Activated naive CD8-positive, alpha-beta T cell (primary cell): ENCODE data around the gene DNAJC5G.

Experiments used
- H3K27ac Mint-ChIP-seq: one replicate; pipeline ENCODE4 v1.8.0; 2021; ENCODE audit warnings: mixed read lengths
- H3K27me3 Mint-ChIP-seq: one replicate; pipeline ENCODE4 v1.8.0; 2021; ENCODE audit warnings: mixed read lengths
- H3K36me3 Mint-ChIP-seq: one replicate; pipeline ENCODE4 v1.8.0; 2021; ENCODE audit warnings: mixed read lengths
- H3K4me1 Mint-ChIP-seq: one replicate; pipeline ENCODE4 v1.8.0; 2021; ENCODE audit warnings: low read depth, mixed read lengths
- H3K4me3 Mint-ChIP-seq: one replicate; pipeline ENCODE4 v1.8.0; 2021; ENCODE audit warnings: mild to moderate bottlenecking, mixed read lengths
- H3K9me3 Mint-ChIP-seq: one replicate; pipeline ENCODE4 v1.8.0; 2021; ENCODE audit warnings: low read depth, mixed read lengths

Gene DNAJC5G

DNA sequence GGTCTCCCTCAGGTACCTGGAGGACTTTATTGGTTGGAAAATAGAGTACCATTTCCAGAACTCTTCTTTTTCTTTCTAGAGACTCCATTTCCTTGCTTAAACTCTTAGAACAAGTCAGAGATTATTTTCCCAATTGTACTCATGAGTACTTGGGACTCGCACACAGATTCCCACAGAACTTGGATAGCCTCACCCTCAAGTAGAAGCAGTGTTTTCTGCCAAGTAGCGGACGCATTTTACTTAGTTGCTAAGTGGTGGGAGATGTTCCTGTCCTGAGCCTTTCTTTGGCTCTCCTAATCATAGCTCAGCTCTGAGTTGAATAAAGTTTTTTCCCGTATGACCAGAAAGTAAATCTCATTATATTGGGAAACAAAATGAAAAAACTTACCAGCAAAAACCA, 29.6 kb upstream of the DNAJC5G start:
- H3K4me3 Mint-ChIP-seq = no peak overlapping the region
- H3K9me3 Mint-ChIP-seq = no peaks in the 10 kb centered on the region
- no peaks in the 10 kb centered on the region for H3K27me3 Mint-ChIP-seq
- no peaks in the 10 kb centered on the region for H3K36me3 Mint-ChIP-seq
- H3K27ac Mint-ChIP-seq = no peak overlapping the region
- H3K4me1 Mint-ChIP-seq = peaks cover 2% of the 10 kb centered on the region

DNA sequence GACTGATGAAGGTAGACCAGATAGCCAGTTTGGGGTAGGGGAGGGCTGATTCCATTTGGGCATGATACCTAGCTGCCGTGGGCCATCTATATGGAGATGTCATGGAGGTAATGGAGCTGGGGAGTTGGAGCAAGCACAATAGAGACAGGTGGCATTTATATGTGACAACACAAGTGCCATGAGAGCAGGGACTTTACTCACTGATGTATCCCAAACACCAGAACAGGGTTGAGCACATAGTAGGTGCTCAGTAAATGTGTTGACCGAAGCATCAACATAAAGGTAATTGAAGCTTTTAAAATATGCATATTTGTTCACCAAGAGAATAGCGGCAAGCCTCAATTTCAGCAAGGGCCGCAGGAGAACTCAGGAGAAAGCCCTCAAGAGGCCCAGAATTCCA, 27.3 kb upstream of the DNAJC5G start:
- Mint-ChIP-seq H3K27me3 (no peaks in the 10 kb centered on the region), H3K9me3 (no peaks in the 10 kb centered on the region), H3K4me3 (no peak overlapping the region), H3K36me3 (no peaks in the 10 kb centered on the region), H3K27ac (no peak overlapping the region), H3K4me1 (no peaks in the 10 kb centered on the region)

DNA sequence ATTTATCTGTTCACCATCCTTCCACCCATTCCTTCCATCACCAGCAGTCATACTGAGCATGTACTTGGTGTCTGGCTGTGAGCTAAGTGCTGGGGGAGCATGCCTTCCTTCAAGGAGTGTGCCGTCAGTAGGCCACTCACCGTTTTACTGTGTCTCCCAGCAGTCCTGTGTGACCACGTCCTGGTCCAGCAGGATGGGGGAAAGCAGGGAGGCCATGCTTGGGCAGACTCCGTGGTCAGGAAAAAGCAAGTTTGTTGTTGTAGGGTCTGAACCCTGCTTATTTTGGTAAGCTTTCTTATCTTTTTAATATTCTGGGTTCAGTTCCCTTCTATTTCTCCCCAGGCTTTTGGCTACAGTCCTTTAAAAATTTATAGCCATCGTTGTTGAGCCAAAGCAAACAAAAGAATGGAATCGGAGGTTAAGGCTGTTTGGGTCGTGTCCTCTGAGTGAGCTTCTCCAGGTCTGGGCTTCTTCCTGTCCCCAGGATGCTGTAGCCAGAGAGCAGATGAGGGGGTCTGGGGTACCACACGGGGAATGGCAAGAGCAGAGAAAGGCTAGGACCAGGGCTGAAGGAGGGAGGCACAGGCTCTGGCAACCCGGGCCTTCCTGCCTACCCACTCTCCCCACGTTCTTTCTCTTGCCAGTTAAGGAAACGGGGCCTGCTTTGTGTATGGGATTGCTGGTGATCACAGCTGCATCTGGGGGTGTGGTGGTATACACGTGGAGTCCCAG, 25.9 kb upstream of the DNAJC5G start:
- Mint-ChIP-seq H3K9me3 (no peaks in the 10 kb centered on the region), H3K27ac (no peak overlapping the region), H3K4me1 (no peaks in the 10 kb centered on the region), H3K4me3 (no peak overlapping the region), H3K36me3 (no peaks in the 10 kb centered on the region), H3K27me3 (no peaks in the 10 kb centered on the region)

DNA sequence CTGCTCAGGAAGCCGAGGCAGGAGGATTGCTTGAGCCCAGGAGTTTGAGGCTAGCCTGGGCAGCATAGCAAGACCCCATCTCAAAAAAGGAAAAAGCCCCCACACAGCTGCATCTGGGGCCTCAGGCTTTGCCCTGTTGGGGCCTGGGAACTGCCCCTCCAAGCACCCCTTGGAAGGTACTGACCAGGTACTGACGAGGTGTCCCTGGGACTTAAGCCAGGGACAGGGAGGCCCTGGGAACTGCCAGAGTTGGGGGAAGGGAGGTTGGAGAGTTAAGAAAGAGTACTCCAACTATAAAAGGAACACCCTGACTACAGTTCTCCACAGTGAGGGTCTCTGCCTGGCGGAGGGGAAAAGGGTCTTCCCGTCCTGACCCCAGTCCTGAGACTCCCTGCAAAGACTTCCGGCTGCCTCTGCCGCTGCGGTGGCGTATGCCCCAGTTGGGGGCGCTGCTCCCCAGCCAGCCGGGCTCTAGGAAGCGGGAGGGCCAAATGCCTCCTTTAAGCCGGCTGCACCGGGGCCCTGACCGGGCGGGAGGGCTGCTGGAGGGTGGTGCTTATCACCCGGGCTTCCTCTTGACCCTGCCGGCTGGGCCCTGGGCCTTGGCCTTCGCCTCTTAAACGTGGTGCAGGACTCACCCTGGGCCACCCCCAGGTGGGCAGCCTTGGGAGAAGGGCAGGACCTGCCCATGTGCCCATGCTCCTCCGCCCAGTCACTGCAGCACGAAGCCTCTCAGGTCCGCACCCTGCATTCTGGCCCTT, 25.2 kb upstream of the DNAJC5G start:
- no peaks in the 10 kb centered on the region for H3K9me3 Mint-ChIP-seq

DNA sequence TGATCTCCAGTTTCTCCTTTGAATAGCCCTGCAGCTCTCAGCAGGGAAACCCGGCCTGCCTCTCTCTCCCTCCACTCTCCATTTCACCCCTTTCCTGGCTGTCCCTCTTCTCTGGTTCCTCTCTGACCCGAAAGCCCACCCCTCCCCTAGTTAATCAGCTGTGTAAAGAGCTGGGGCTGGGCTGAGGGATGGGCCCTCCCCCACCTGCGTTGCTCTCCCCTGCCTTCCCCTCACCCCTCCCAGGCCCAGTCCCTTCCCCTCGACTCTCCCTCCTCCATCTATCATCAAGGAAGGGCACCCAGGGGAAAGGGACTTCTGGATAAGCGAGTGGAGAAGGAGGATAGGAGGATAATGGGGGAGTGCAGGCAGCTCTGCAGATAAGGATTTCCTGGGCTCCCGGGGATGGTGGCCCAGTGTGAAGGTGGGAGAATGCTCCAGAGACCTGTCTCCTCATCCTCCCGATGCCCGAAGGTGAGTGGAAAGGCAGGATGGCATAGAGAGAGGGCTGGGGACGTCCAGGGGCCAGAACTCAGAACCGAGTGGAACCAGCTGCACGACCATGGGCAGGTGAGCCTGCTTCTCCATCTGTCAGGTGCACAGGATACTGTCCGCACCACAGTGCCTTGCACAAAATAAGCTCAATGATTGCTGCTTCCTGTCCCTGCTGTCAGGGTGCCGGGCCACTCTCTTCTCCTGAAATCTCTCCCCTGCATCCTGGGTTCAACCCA, 24.4 kb upstream of the DNAJC5G start:
- H3K9me3 Mint-ChIP-seq = no peaks in the 10 kb centered on the region
- H3K4me1 Mint-ChIP-seq = no peaks in the 10 kb centered on the region
- H3K4me3 Mint-ChIP-seq = no peak overlapping the region
- peaks cover under 1% of the 10 kb centered on the region for H3K27me3 Mint-ChIP-seq
- H3K27ac Mint-ChIP-seq = no peak overlapping the region
- no peaks in the 10 kb centered on the region for H3K36me3 Mint-ChIP-seq

More for the DNA sequence above, 25.2 kb upstream of the DNAJC5G start:
- Mint-ChIP-seq H3K4me3 (no peak overlapping the region), H3K36me3 (no peaks in the 10 kb centered on the region), H3K27ac (no peak overlapping the region), H3K4me1 (no peaks in the 10 kb centered on the region), H3K27me3 (no peaks in the 10 kb centered on the region)

DNA sequence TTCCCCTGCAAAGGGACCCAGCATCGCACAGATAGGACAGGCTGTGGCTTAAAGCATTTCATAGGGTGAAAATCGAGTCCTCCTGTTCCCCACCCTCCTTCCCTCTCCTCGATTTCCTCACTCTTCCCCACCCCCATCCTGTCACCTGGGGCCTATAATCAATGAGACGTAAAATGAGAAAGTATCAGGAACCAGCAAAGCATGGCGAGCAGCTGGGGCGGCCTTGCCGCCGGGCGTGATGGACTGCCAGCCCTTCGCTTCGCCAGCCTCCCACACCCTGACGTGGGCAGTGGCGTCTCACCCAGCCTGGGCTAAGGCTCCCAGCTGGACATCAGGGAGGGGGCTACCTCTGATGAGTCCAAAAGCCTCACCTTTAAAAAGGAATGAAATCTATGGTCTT, 23.5 kb upstream of the DNAJC5G start:
- Mint-ChIP-seq H3K4me1 (no peaks in the 10 kb centered on the region), H3K27ac (no peak overlapping the region), H3K27me3 (peaks cover 7% of the 10 kb centered on the region)

DNA sequence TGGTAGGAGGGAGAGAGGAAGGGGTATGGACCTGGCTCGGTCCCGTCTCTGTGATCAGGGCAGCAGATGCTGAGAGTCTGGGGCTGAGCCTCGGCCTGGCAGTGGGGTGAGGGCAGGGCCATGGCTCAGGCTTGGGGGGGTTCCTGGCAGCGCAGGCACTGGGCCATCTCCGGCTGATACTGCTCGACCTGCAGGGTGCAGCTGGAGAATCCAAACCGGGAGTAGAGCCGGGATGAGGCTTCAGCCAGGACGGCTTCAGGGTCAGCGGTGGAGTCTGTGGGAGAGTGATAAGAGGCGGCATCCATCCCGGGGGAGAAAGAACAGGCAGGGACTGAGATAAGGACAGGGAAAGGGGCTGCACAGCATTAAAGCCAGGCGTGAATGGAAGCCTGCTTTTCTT, 20.0 kb upstream of the DNAJC5G start:
- H3K27me3 Mint-ChIP-seq = peaks cover 22% of the 10 kb centered on the region
- no peaks in the 10 kb centered on the region for H3K36me3 Mint-ChIP-seq
- H3K9me3 Mint-ChIP-seq = no peaks in the 10 kb centered on the region
- H3K27ac Mint-ChIP-seq = no peak overlapping the region
- H3K4me3 Mint-ChIP-seq = no peak overlapping the region
- no peaks in the 10 kb centered on the region for H3K4me1 Mint-ChIP-seq

More for the DNA sequence above, 23.5 kb upstream of the DNAJC5G start:
- H3K9me3 Mint-ChIP-seq = no peaks in the 10 kb centered on the region
- H3K4me3 Mint-ChIP-seq = no peak overlapping the region
- H3K36me3 Mint-ChIP-seq = no peaks in the 10 kb centered on the region

DNA sequence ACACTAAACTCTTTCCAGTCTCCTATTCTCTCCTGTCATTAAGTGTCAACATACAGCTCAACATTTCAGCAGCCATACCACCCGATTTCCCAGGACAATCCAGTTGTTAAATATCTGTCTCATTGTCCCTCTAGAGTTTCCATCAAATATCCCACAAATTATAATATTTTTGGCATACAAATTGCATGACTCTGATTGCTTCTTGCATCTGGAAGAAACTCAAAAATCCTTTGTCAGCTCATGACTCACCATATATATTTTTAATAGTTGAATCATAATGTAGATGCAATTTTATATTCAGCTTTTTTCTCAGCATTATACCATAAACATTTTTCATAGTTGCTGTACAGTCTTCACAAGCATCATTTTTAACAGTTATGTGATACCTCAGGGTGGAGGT, 19.6 kb upstream of the DNAJC5G start:
- Mint-ChIP-seq H3K27me3 (peaks cover 27% of the 10 kb centered on the region), H3K36me3 (no peaks in the 10 kb centered on the region), H3K27ac (no peak overlapping the region), H3K4me3 (no peak overlapping the region), H3K4me1 (peaks cover under 1% of the 10 kb centered on the region), H3K9me3 (no peaks in the 10 kb centered on the region)

DNA sequence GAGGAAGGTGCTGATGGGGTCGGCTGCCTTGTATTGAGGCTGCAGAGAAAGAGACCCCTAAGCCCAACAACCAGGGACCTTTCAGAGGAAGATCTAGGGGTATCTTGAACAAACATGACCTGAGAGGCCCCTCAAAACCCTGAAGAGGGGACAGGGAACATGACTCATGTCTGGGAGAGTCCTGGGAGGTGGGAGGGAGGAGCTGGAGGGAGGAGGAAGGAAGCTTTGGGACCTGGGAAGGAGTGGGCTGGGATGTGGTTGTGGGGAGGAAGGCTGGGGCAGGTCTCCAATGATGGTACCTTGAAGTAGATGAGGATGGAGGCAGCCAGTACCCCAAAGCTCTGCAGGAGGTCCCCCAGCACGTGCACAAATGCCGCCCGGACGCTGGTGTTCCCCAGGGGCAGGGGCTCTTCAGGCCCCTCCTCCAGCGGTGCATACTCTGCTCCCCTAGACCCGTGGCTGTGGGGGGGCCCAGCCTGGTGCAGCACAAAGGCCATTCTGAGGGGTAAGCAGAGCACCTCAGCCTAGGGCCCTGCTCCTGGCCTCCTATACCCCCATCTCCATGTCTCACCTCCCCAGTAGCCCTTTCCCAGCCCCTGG, 18.3 kb upstream of the DNAJC5G start:
- Mint-ChIP-seq H3K9me3 (no peaks in the 10 kb centered on the region), H3K4me1 (peaks cover 11% of the 10 kb centered on the region), H3K36me3 (no peaks in the 10 kb centered on the region), H3K27ac (no peak overlapping the region), H3K27me3 (peaks cover 38% of the 10 kb centered on the region), H3K4me3 (no peak overlapping the region)

DNA sequence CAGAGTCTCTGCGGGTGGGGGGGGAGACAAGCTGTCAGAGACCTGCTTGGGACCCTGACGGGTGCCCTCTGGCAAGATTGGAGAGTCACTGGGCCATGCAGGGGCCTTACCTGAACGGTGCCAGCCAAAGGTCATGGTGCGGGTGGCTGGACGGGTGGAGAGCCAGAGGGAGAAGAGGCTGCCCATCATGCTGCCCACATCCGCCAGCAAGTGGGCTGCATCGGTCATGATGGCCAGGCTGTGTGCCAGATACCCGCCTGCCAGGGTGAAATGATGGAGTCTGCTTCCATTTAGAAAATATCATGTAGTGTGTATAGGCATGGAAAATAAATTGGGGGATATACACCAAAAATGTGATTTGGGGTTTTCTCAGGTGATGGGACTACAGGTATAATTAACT, 17.2 kb upstream of the DNAJC5G start:
- H3K4me3 Mint-ChIP-seq = no peak overlapping the region
- no peaks in the 10 kb centered on the region for H3K36me3 Mint-ChIP-seq
- peaks cover 11% of the 10 kb centered on the region for H3K4me1 Mint-ChIP-seq
- no peaks in the 10 kb centered on the region for H3K9me3 Mint-ChIP-seq
- H3K27ac Mint-ChIP-seq = no peak overlapping the region
- H3K27me3 Mint-ChIP-seq = peaks cover 38% of the 10 kb centered on the region

DNA sequence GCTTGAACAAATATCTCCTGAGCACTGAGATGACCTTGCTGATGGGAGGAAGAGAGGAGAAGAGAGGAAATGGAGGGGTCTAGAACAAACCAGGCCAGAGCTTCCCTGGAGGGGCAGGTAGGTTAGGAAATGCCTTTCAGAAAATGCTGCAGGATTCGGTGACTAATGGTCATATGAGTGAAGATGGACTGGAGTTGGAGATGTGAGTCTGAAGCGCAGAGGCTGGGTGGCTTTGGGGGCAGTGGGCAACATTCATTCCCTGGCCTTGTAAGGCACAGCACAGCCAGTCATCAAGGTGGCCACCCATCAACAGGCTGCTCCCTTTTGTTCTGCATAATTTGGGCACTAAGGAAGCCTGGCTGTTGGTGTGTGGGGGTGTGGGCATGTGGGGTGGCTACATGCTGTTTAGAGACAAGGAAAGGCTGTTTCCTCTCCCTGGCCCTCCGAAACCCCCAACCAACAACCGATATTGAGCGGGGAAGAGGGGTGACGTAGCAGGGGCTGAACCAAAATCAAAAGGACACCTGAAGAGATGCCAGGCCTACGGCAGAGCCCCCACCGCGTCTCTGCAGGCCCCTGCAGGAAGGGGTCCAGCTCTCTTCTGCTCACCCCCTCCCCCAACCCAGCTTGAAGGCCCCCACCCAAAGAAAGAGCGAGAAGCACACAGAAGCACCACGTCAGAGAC, 13.8 kb upstream of the DNAJC5G start:
- Mint-ChIP-seq H3K27me3 (peaks cover 45% of the 10 kb centered on the region), H3K9me3 (no peaks in the 10 kb centered on the region), H3K4me3 (peak overlapping the region; percentile 69), H3K27ac (no peak overlapping the region), H3K36me3 (no peaks in the 10 kb centered on the region), H3K4me1 (peaks cover 30% of the 10 kb centered on the region)

DNA sequence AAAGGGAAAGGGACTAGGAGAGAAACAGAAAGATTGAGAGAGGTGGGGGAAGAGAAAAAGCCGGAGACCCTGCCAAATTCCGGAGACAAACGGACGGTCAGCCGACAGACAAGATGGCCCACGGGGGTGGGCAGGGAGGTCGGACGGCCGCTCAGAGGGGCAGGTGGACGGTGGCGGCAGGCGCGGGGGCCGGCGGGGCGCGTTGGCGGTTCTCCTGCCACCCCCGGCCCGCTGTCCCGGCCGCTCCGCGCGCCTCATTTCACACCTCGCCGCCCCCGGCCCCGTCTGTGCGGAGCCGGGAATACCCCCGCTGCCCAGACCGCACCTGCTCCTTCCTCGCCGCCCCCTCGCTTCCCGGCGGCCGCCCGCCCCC, 13.3 kb upstream of the DNAJC5G start:
- H3K27ac Mint-ChIP-seq = no peak overlapping the region

DNA sequence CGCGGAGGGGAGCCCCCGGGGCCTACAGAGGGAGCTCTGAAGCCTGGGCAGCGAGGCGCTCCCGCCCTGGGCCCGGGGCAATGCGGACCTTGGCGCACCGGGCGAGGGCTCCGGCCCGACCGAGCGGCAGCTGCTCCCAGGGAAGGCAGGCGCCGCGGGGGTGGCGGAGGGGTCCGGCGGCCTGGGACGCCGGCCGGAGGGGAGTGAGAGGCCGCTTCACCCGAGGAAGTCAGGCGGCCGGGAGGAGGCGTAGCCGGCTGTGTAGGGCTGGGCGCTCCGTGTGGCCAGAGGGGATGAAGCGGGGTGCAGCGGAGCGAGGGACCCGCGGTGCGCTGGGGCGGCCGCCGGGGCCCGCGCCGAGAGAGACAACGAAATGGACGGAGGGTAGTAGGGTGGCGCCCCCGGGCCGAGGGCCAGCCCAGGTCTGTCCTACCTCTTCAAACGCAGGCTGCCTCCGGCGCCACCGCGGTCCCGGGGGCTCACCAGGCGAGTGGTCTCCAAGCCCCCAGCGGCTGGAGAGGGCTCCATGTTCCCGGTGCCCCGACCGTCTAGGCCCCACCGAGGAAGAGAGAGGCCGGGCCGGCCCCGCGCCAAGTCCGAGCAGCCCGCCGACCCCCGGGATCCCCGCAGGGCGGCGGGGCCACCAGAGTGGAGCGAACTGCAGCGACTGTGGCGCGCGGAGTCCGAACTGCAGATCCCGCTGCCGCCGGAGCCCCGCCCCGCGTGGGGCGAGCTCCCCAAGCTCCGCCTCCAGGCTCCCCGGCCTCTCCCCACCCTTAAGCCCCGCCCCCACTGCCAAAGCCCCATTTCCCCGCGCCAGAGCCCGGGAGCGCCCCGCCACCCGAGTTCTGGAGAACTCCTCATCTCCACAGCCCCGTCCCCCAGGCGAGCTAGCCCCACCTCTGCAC, 12.6 kb upstream of the DNAJC5G start, which contains the start of gene SLC30A3:
Gene SLC30A3 (minus strand): TSS at position 669 of the 908 bp plus-strand sequence. CDS start 141 bp downstream, at position 528.
- no peaks in the 10 kb centered on the region for H3K9me3 Mint-ChIP-seq
- H3K27me3 Mint-ChIP-seq = peaks cover 39% of the 10 kb centered on the region
- H3K4me1 Mint-ChIP-seq = peaks cover 30% of the 10 kb centered on the region
- peak within 1 kb of the TSS; percentile 95 for H3K4me3 Mint-ChIP-seq
- no peaks in the 10 kb centered on the region for H3K36me3 Mint-ChIP-seq
- peak within 1 kb of the TSS; percentile 79 for H3K27ac Mint-ChIP-seq

More for the DNA sequence above, 13.3 kb upstream of the DNAJC5G start:
- Mint-ChIP-seq H3K9me3 (no peaks in the 10 kb centered on the region), H3K4me1 (peaks cover 30% of the 10 kb centered on the region), H3K4me3 (peak overlapping the region; percentile 69), H3K36me3 (no peaks in the 10 kb centered on the region), H3K27me3 (peaks cover 42% of the 10 kb centered on the region)
